HG02884 (cell line): Measurements from ENCODE around the gene DNMT3L.
"Not testable (repeated sequence)": the region's sequence is repeated elsewhere in the genome, so short reads cannot be mapped to it uniquely, and the experiment has no call there.

ENCODE experiments used
- ATAC-seq: cut with Tn5 transposase; IDR thresholded peaks from one replicate; pipeline ENCODE4 v1.9.1; 2021; ENCODE audit warnings: mild to moderate bottlenecking, moderate library complexity; ENCODE audit not compliant: unreplicated experiment

Gene DNMT3L

GRCh38 chr21:44199448-44199847, 62.2 kb downstream of the DNMT3L start:
- no peak for ATAC-seq

GRCh38 chr21:44197156-44197516, 64.6 kb downstream of the DNMT3L start:
- not testable (repeated sequence) for ATAC-seq
